ENCODE measurements around the gene CEP164. TPM values are rescaled to one million over a fixed set of nuclear protein-coding genes. Genes with fewer than 3 reads are reported as not detected.
A peak's percentile ranks its signal among the peaks of the same experiment; 100 is the strongest.

Gene CEP164
- 33.0 and 33.9 TPM in 2 replicates for total RNA-seq (2021)
- percentile 66 among the genes with signal in this experiment for Bru-seq, nascent RNA
- percentile 56 among the genes with signal in this experiment for BruChase-seq, experiment 1, labeled RNA remaining after a 2-hour chase
- percentile 61 among the genes with signal in this experiment for BruChase-seq, experiment 2, labeled RNA remaining after a 6-hour chase
- long read RNA-seq, partial matches to known transcripts = 3 of 10 reads
- long read RNA-seq, other reads (novel, unspliced or antisense) = 7 of 10 reads

DNA sequence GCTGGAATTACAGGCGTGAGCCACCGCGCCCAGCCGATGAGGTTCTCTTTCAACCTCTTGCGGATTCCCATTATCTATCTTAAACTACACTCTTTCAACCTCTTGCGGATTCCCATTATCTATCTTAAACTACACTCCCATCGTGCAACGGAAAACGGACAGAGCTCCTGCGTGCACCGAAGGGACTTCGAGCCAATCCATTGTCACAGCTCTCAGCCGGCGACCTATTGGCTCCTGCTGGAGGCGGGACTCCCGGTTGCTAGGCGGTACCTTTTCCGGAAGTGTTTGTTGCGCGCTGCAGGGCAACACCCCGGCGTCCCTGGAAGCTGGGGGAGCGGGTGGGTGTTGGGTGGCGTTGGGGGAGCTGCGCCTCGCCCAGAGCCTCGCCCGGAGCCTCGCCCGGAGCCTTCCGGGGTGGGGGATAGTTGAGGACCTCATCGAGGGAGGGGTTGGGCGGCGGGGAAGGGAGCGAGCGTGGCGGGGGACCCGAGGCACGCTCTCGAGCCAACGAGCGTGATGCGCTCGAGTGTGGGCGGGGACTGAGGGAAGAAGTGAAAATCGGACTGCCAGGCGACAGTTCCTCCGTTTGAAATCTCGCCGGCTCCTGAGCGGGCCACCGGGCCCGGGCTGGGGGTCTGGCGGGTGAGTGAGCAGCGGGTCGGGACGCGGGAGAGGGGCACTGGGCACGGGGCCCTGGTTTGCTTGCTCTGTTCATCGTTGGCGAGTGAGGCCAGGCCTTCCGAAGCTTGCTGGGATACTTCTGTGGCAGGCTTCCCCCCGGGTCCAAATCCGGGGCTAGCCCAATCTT is at the start of gene CEP164:
TSS of gene CEP164 (plus strand) at position 288 of the 808 bp plus-strand sequence. CDS start 10,733 bp downstream, outside the sequence.
- H3K9me2 ChIP-seq (ENCODE audit: insufficient read depth) = no peaks in the 10 kb centered on the region
- H3K9me3 ChIP-seq (ENCODE audit: insufficient read depth, low read depth) = no peaks in the 10 kb centered on the region
- H3K79me2 ChIP-seq (ENCODE audit: low read depth) = 0 out of 2 replicates have a peak, but pooled peaks cover 8% of the 10 kb centered on the region
- ChIA-PET CTCF (no interaction called here), POLR2A (ENCODE audit: unreplicated experiment) (interaction anchor here (0.7 kb wide), 2 partner anchors 19 to 106 kb away, joined by 5 read pairs; no protein-coding TSS in a partner anchor)
- peak within 1 kb of the TSS; percentile 75 for H3K4me3 ChIP-seq
- H4K20me1 ChIP-seq (ENCODE audit: insufficient read depth) = 0 out of 2 replicates have a peak, but pooled peaks cover 6% of the 10 kb centered on the region
- peak within 1 kb of the TSS; percentile 44 for H3K27ac ChIP-seq
- peak within 1 kb of the TSS; percentile 91 for H2AFZ ChIP-seq
- peak within 1 kb of the TSS; percentile 89 for H3K4me2 ChIP-seq
- DNase-seq = peak; percentile 92 to 95
- intact Hi-C loops (cut with micrococcal nuclease; ENCODE audit: unreplicated experiment) = loop anchor here (2.0 kb wide), 1 partner anchor 95 kb away; the partner anchor contains the start of genes PCSK7 and RNF214
- no peak for TF ChIP-seq CTCF (conservative IDR thresholded peaks at IDR 0.05)
- TF ChIP-seq EZH2 (IDR thresholded peaks at IDR 0.05; ENCODE audit: low read depth) = no peak
- peaks cover 13% of the 10 kb centered on the region for H3F3A ChIP-seq (ENCODE audit: insufficient read depth, low read depth)
- H3K27me3 ChIP-seq (ENCODE audit: insufficient read depth, low read depth) = no peaks in the 10 kb centered on the region
- peaks cover 13% of the 10 kb centered on the region for H3K4me1 ChIP-seq (replicated peaks; ENCODE audit: insufficient read depth)
- no peaks in the 10 kb centered on the region for H3K36me3 ChIP-seq (ENCODE audit: low read depth)
- no TSS peak for BruUV-seq (replicated peaks)

- Histone ChIP-seq H3K4me2 (no peak overlapping the region), H2AFZ (no peak overlapping the region), H3K79me2 (ENCODE audit: low read depth) (no peaks in the 10 kb centered on the region), H3K9me2 (ENCODE audit: insufficient read depth) (no peaks in the 10 kb centered on the region), H3K27me3 (ENCODE audit: insufficient read depth, low read depth) (no peaks in the 10 kb centered on the region), H3K27ac (no peak overlapping the region), H3F3A (ENCODE audit: insufficient read depth, low read depth) (no peaks in the 10 kb centered on the region), H4K20me1 (ENCODE audit: insufficient read depth) (no peaks in the 10 kb centered on the region), H3K4me3 (no peak overlapping the region), H3K36me3 (ENCODE audit: low read depth) (peaks cover 5% of the 10 kb centered on the region; the same call in 1 of the 2 replicates), H3K9me3 (ENCODE audit: insufficient read depth, low read depth) (no peaks in the 10 kb centered on the region), H3K4me1 (replicated peaks; ENCODE audit: insufficient read depth) (no peaks in the 10 kb centered on the region)
- no peak for TF ChIP-seq CTCF (conservative IDR thresholded peaks at IDR 0.05)
- no peak for TF ChIP-seq EZH2 (IDR thresholded peaks at IDR 0.05; ENCODE audit: low read depth)
- ChIA-PET POLR2A (ENCODE audit: unreplicated experiment) (no interaction called here), CTCF (no interaction called here)
- DNase-seq = no peak
- no TSS peak for BruUV-seq (replicated peaks)
- intact Hi-C loops (cut with micrococcal nuclease; ENCODE audit: unreplicated experiment) = no loop called here
Observed at GRCh38 chr11:117278347-117278746, 49.3 kb upstream of the CEP164 start.

- intact Hi-C loops (cut with micrococcal nuclease; ENCODE audit: unreplicated experiment) = no loop called here
- CTCF ChIA-PET = no interaction called here
- H2AFZ ChIP-seq = no peak overlapping the region
- no peaks in the 10 kb centered on the region for H3K9me3 ChIP-seq (ENCODE audit: insufficient read depth, low read depth)
- H3K4me3 ChIP-seq = no peak overlapping the region
- H3K4me1 ChIP-seq (replicated peaks; ENCODE audit: insufficient read depth) = no peaks in the 10 kb centered on the region
- POLR2A ChIA-PET (ENCODE audit: unreplicated experiment) = no interaction called here
- H4K20me1 ChIP-seq (ENCODE audit: insufficient read depth) = no peaks in the 10 kb centered on the region
- no peaks in the 10 kb centered on the region for H3K9me2 ChIP-seq (ENCODE audit: insufficient read depth)
- no peaks in the 10 kb centered on the region for H3K79me2 ChIP-seq (ENCODE audit: low read depth)
- no peak overlapping the region for H3K27ac ChIP-seq
- H3K36me3 ChIP-seq (ENCODE audit: low read depth) = peaks cover 13% of the 10 kb centered on the region; the same call in 1 of the 2 replicates
- no peak overlapping the region for H3K4me2 ChIP-seq
- H3K27me3 ChIP-seq (ENCODE audit: insufficient read depth, low read depth) = no peaks in the 10 kb centered on the region
- H3F3A ChIP-seq (ENCODE audit: insufficient read depth, low read depth) = no peaks in the 10 kb centered on the region
- BruUV-seq (replicated peaks) = no TSS peak
- DNase-seq = no peak
- TF ChIP-seq EZH2 (IDR thresholded peaks at IDR 0.05; ENCODE audit: low read depth) = no peak
- no peak for TF ChIP-seq CTCF (conservative IDR thresholded peaks at IDR 0.05)
Observed at GRCh38 chr11:117279711-117280376, 47.8 kb upstream of the CEP164 start.
